HCT116 (cell line): ENCODE measurements around the gene ARHGAP18. TPM values are rescaled to one million over a fixed set of nuclear protein-coding genes. Genes with fewer than 3 reads are reported as not detected.
A peak's percentile ranks its signal among the peaks of the same experiment; 100 is the strongest.

Experiments used
- ATAC-seq: fragments of 200-7000 bp; cut with Tn5 transposase; 2 replicates; pipeline ENCODE4 v1.9.1; 2020; ENCODE audit warnings: mild to moderate bottlenecking, moderate library complexity
- BruUV-seq: library from RNA; stranded (reverse); fragments of 400-500 nt; replicated peaks from 2 replicates; lab custom pipeline; 2021; lab: Mats Ljungman, UMichigan
- CTCF ChIA-PET: fragments of 300-600 bp; sonication (Branson Sonifier 250); formaldehyde crosslinking; loops from one replicate; lab custom pipeline; 2021; ENCODE audit warnings: antibody characterized with exemption; lab: Charles Lee
- POLR2A ChIA-PET: fragments of 300-600, 350-600 bp; sonication (Branson Sonifier 250); formaldehyde crosslinking; loops from one replicate; lab custom pipeline; 2021; ENCODE audit warnings: antibody characterized with exemption; lab: Charles Lee
- RAD21 ChIA-PET, 2 experiments: fragments of 300-600 bp; sonication (Branson Sonifier 250); formaldehyde crosslinking; loops; one replicate each; lab custom pipeline; 2023; ENCODE audit warnings: low total read pairs in 2 of 2; ENCODE audit not compliant: uncharacterized antibody in 2 of 2, unreplicated experiment in 2 of 2, low non-redundant PET in 1 of 2; lab: Charles Lee
- DNase-seq: peaks from one replicate; pipeline ENCODE4 v3.0.0-alpha.2; 2010; ENCODE audit warnings: low read depth, low spot score
- H2AFZ ChIP-seq: fragments of 200-600 bp; shearing (Covaris generic), sonication (generic); 2 replicates; pipeline ENCODE4 v1.6.1; 2017; ENCODE audit warnings: low read depth, mixed run types, mixed read lengths, antibody characterized with exemption, low read length; ENCODE audit not compliant: poor library complexity, severe bottlenecking
- H3K27ac ChIP-seq: 2 replicates; pipeline ENCODE4 v1.5.1; 2012; ENCODE audit warnings: low read depth, low read length
- H3K27me3 ChIP-seq: fragments of 200-600 bp; sonication (generic); 2 replicates; pipeline ENCODE4 v1.6.1; 2016; ENCODE audit warnings: mixed run types, low read length, mixed read lengths; ENCODE audit not compliant: insufficient read depth
- H3K36me3 ChIP-seq, 2 experiments: fragments of 200-500 bp in 1 of 2; fragments of 200-600 bp in 1 of 2; sonication (Bioruptor generic) in 1 of 2; sonication (generic) in 1 of 2; 2 replicates each; pipeline versions ENCODE4 v1.5.1 to v1.6.1; 2014 to 2016; ENCODE audit warnings: low read length in 2 of 2, inconsistent platforms in 1 of 2, mixed read lengths in 1 of 2, mixed run types in 1 of 2; ENCODE audit not compliant: insufficient read depth in 2 of 2, control insufficient read depth in 1 of 2
- H3K4me1 ChIP-seq, 2 experiments: fragments of 200-600 bp in 1 of 2; sonication (generic) in 1 of 2; 2 replicates each; pipeline versions ENCODE4 v1.5.1 to v1.6.1; 2012 to 2017; ENCODE audit warnings: low read length in 2 of 2, inconsistent platforms in 1 of 2, mild to moderate bottlenecking in 1 of 2, mixed read lengths in 1 of 2, mixed run types in 1 of 2, moderate library complexity in 1 of 2; ENCODE audit not compliant: insufficient read depth in 2 of 2, control insufficient read depth in 1 of 2
- H3K4me2 ChIP-seq: fragments of 200-600 bp; sonication (generic); 2 replicates; pipeline ENCODE4 v1.6.1; 2017; ENCODE audit warnings: mixed run types, low read length, mixed read lengths
- H3K4me3 ChIP-seq, 2 experiments: fragments of 200-600 bp in 1 of 2; sonication (generic) in 1 of 2; replicated peaks in 1 of 2; 2 replicates each; pipeline ENCODE4 v1.5.1; 2011 to 2016; ENCODE audit warnings: low read length in 2 of 2, control low read depth in 1 of 2, low read depth in 1 of 2, mild to moderate bottlenecking in 1 of 2, mixed read lengths in 1 of 2, mixed run types in 1 of 2
- H3K79me2 ChIP-seq: fragments of 200-600 bp; sonication (generic); 2 replicates; pipeline ENCODE4 v1.6.1; 2017; ENCODE audit warnings: mild to moderate bottlenecking, mixed run types, low read length, moderate library complexity, mixed read lengths; ENCODE audit not compliant: insufficient read depth
- H3K9ac ChIP-seq: fragments of 200-600 bp; sonication (generic); 2 replicates; pipeline ENCODE4 v1.6.1; 2016; ENCODE audit warnings: low read length, mixed read lengths
- H3K9me2 ChIP-seq: fragments of 200-600 bp; sonication (generic), shearing (Covaris generic); 2 replicates; pipeline ENCODE4 v1.6.1; 2017; ENCODE audit warnings: mixed run types, mild to moderate bottlenecking, moderate library complexity; ENCODE audit not compliant: insufficient read depth
- H3K9me3 ChIP-seq, 2 experiments: fragments of 200-500 bp in 1 of 2; fragments of 200-600 bp in 1 of 2; sonication (Bioruptor generic) in 1 of 2; sonication (generic) in 1 of 2; 2 replicates each; pipeline ENCODE4 v1.6.1; 2014 to 2017; ENCODE audit warnings: low read length in 2 of 2, mixed read lengths in 2 of 2, inconsistent platforms in 1 of 2, low read depth in 1 of 2, mild to moderate bottlenecking in 1 of 2, mixed run types in 1 of 2, moderate library complexity in 1 of 2; ENCODE audit not compliant: control insufficient read depth in 1 of 2, insufficient read depth in 1 of 2
- H4K20me1 ChIP-seq: fragments of 200-600 bp; sonication (generic), shearing (Covaris generic); 2 replicates; pipeline ENCODE4 v1.6.1; 2017; ENCODE audit warnings: mixed run types, mild to moderate bottlenecking, moderate library complexity; ENCODE audit not compliant: insufficient read depth
- CEBPB ChIP-seq: IDR thresholded peaks from 2 replicates; pipeline ENCODE4 v1.6.1; 2012; ENCODE audit warnings: low read depth
- ELF1 ChIP-seq: IDR thresholded peaks from 2 replicates; pipeline ENCODE4 v1.6.1; 2012; ENCODE audit warnings: low read depth, borderline replicate concordance
- SP1 ChIP-seq: IDR thresholded peaks from 2 replicates; pipeline ENCODE4 v1.6.1; 2012; ENCODE audit warnings: low read depth
- TCF7L2 ChIP-seq: IDR thresholded peaks from 2 replicates; pipeline ENCODE4 v1.7.0; 2011; ENCODE audit warnings: borderline replicate concordance, inconsistent platforms; ENCODE audit not compliant: insufficient read depth, insufficient read length; ENCODE audit errors: extremely low read depth
- intact Hi-C: fragments of 100-400 bp; cut with micrococcal nuclease; formaldehyde crosslinking; loops from 2 replicates; pipeline ENCODE4 v1.10.0; 2022
- total RNA-seq: library from RNA; stranded (reverse); gene quantifications from one replicate; pipeline ENCODE4 v1.2.1, GENCODE V29; 2021; ENCODE audit not compliant: unreplicated experiment
- TF ChIP-seq, protein P1 (sequence below): IDR thresholded peaks from 2 replicates; pipeline ENCODE4 v1.6.1; 2012; ENCODE audit warnings: low read depth

Gene ARHGAP18
- total RNA-seq, 1 experiment from 2014 or later, result 70.3 TPM

DNA sequence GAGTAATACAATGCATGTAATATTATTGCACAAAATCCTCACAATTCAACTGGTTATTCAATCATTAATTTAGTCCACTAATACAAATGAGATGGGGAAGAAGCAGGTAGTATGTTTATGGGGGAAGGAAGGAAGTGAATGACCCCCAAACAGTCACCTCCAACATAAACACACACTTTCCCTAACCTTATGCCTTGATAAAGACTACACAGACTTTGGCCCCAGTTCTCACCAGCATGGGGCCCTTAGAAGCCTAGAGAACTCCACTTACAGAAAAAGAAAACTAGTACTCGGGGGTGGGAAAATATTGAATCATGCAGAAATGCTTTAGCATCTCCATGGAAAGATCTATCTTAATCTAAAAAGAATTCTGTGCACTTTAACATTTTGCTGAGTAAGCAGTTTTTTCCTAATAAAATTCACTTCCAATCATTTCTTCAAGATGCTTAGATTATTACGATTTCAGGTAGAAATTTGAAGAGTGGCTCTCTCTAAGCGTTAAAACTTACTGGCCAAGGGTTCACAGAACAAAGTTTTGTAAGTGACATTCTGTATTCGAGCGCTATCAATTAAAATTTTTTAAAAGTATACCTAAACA, 18.8 kb downstream of the ARHGAP18 start:
- ATAC-seq (no peak), DNase-seq (no peak)
- ChIA-PET POLR2A (no interaction called here), CTCF (interaction anchor here (1.1 kb wide), 1 partner anchor 330 kb away, joined by 3 read pairs; no protein-coding TSS in a partner anchor), RAD21 (no interaction called here)
- intact Hi-C loops, result no loop called here
- peaks cover 92 to 95% of the 10 kb centered on the region in 2 experiments for H3K4me1 ChIP-seq
- no TSS peak for BruUV-seq
- H3K79me2 ChIP-seq, result peaks cover 97% of the 10 kb centered on the region
- no peak overlapping the region for H3K9ac ChIP-seq
- no peak overlapping the region for H2AFZ ChIP-seq
- peak overlapping the region; percentile 56 for H3K4me2 ChIP-seq
- H3K36me3 ChIP-seq, result no peaks in the 10 kb centered on the region
- no peaks in the 10 kb centered on the region for H3K9me3 ChIP-seq
- H4K20me1 ChIP-seq, result no peaks in the 10 kb centered on the region
- H3K9me2 ChIP-seq, result no peaks in the 10 kb centered on the region
- TF ChIP-seq ELF1, result no peak
- TF ChIP-seq CEBPB, result no peak
- TF ChIP-seq TCF7L2, result no peak
- TF ChIP-seq SP1, result no peak
- TF ChIP-seq, protein P1, sequence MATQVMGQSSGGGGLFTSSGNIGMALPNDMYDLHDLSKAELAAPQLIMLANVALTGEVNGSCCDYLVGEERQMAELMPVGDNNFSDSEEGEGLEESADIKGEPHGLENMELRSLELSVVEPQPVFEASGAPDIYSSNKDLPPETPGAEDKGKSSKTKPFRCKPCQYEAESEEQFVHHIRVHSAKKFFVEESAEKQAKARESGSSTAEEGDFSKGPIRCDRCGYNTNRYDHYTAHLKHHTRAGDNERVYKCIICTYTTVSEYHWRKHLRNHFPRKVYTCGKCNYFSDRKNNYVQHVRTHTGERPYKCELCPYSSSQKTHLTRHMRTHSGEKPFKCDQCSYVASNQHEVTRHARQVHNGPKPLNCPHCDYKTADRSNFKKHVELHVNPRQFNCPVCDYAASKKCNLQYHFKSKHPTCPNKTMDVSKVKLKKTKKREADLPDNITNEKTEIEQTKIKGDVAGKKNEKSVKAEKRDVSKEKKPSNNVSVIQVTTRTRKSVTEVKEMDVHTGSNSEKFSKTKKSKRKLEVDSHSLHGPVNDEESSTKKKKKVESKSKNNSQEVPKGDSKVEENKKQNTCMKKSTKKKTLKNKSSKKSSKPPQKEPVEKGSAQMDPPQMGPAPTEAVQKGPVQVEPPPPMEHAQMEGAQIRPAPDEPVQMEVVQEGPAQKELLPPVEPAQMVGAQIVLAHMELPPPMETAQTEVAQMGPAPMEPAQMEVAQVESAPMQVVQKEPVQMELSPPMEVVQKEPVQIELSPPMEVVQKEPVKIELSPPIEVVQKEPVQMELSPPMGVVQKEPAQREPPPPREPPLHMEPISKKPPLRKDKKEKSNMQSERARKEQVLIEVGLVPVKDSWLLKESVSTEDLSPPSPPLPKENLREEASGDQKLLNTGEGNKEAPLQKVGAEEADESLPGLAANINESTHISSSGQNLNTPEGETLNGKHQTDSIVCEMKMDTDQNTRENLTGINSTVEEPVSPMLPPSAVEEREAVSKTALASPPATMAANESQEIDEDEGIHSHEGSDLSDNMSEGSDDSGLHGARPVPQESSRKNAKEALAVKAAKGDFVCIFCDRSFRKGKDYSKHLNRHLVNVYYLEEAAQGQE, result no peak
- peak overlapping the region; percentile 97; the same call in 1 of the 2 replicates for H3K27ac ChIP-seq
- H3K4me3 ChIP-seq, result no peak overlapping the region
- H3K27me3 ChIP-seq, result no peaks in the 10 kb centered on the region
